Keratinocyte (primary cell): ENCODE data around the gene RALGPS1.

Experiments
- EZH2 ChIP-seq: IDR thresholded peaks from one replicate; pipeline ENCODE4 v1.6.1; 2012; ENCODE audit warnings: inconsistent platforms, mild to moderate bottlenecking, low read length, moderate library complexity
- TF ChIP-seq, protein P1 (sequence below), 3 experiments: IDR thresholded peaks in 1 of 3; conservative IDR thresholded peaks in 1 of 3; optimal IDR thresholded peaks in 1 of 3; 2 replicates in 2 of 3; 3 replicates in 1 of 3; pipeline versions ENCODE3 to v1.5.1; 2011; ENCODE audit warnings: low read length in 3 of 3, mild to moderate bottlenecking in 3 of 3, moderate library complexity in 2 of 3, control low read depth in 1 of 3, inconsistent platforms in 1 of 3; ENCODE audit not compliant: insufficient read depth in 2 of 3; ENCODE audit errors: extremely low read depth in 1 of 3

- TF ChIP-seq, protein P1, sequence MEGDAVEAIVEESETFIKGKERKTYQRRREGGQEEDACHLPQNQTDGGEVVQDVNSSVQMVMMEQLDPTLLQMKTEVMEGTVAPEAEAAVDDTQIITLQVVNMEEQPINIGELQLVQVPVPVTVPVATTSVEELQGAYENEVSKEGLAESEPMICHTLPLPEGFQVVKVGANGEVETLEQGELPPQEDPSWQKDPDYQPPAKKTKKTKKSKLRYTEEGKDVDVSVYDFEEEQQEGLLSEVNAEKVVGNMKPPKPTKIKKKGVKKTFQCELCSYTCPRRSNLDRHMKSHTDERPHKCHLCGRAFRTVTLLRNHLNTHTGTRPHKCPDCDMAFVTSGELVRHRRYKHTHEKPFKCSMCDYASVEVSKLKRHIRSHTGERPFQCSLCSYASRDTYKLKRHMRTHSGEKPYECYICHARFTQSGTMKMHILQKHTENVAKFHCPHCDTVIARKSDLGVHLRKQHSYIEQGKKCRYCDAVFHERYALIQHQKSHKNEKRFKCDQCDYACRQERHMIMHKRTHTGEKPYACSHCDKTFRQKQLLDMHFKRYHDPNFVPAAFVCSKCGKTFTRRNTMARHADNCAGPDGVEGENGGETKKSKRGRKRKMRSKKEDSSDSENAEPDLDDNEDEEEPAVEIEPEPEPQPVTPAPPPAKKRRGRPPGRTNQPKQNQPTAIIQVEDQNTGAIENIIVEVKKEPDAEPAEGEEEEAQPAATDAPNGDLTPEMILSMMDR (optimal IDR thresholded peaks at IDR 0.05 in 1 of 3, IDR thresholded peaks at IDR 0.05 in 1 of 3, conservative IDR thresholded peaks at IDR 0.05 in 1 of 3; ENCODE audit: extremely low read depth in 1 of 3, insufficient read depth in 2 of 3, low read length in 3 of 3): no peak
- no peak for TF ChIP-seq EZH2
These were observed 223.9 kb downstream of the RALGPS1 start for GRCh38 chr9:127138444-127138843.
